ENCODE results near the gene BHLHA15.
A peak's percentile ranks its signal among the peaks of the same experiment; 100 is the strongest.

Gene BHLHA15

DNA sequence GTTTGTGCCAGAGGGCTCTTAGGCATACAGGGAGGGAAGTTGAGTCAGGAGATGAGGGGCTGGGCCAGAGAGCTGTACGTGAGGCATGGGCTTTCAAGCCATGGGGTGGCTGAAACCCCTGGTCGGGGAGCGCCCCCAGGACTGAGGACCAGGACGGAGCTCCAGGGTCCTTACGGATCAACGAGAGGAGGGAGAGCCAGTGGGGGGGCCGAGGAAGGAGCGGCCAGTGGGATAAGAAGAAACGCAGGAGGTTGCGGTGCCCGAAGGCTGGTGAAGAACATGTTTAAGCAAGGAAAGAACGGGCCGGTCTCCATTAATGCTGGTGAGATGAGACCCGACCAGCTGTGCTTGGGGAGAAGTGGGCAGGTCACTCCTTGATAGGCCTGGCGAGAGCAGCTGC is 43.6 kb upstream of the BHLHA15 start:
- TF ChIP-seq, protein P1, sequence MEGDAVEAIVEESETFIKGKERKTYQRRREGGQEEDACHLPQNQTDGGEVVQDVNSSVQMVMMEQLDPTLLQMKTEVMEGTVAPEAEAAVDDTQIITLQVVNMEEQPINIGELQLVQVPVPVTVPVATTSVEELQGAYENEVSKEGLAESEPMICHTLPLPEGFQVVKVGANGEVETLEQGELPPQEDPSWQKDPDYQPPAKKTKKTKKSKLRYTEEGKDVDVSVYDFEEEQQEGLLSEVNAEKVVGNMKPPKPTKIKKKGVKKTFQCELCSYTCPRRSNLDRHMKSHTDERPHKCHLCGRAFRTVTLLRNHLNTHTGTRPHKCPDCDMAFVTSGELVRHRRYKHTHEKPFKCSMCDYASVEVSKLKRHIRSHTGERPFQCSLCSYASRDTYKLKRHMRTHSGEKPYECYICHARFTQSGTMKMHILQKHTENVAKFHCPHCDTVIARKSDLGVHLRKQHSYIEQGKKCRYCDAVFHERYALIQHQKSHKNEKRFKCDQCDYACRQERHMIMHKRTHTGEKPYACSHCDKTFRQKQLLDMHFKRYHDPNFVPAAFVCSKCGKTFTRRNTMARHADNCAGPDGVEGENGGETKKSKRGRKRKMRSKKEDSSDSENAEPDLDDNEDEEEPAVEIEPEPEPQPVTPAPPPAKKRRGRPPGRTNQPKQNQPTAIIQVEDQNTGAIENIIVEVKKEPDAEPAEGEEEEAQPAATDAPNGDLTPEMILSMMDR (IDR thresholded peaks at IDR 0.05; ENCODE audit: low read depth, low read length, missing control alignments), result no peak
- DNase-seq (ENCODE audit: extremely low read depth, low read depth), result no peak
- H3K4me3 ChIP-seq (replicated peaks; ENCODE audit: low read depth, low read length), result no peak overlapping the region

GRCh38 chr7:98168181-98168903 is 42.9 kb upstream of the BHLHA15 start:
- no peak overlapping the region for H3K4me3 ChIP-seq (replicated peaks; ENCODE audit: low read depth, low read length)
- TF ChIP-seq, protein P1 (IDR thresholded peaks at IDR 0.05; ENCODE audit: low read depth, low read length, missing control alignments), result peak; percentile 74
- peak; percentile 41 for DNase-seq (ENCODE audit: extremely low read depth, low read depth)

DNA sequence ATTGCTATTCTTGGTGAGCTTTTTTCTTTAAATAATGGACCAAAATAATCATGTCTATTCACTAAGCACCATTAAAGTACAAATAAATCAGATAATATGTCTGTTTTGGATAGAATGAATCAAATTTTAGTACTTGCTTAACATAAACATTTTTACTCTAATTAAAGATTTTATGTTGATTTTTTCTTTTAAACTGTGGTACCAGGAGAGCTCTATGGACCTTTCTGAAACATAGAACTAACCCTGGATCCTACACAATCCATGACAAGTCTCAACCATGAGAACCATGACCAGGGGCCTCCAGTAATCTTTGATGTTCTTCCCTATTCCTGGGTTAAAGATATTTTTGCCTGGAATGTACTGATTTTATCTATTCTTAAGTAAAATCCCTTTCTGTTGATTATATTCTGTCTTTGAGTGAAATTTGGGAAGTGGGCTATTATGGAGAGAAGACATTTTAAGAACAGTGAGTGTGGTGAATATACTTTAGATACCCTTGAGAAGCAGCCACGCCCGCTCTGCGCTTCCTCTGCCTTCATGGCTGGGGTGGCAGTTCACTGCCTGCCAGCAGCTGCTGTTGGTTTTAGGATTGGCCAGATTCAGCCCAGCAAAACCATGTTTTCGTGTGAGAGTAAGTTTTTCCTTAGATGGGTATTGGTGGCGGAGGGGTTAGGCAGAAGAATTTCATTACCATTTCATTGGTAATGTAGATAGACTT is 42.2 kb upstream of the BHLHA15 start:
- H3K4me3 ChIP-seq (replicated peaks; ENCODE audit: low read depth, low read length), result no peak overlapping the region
- TF ChIP-seq, protein P1 (IDR thresholded peaks at IDR 0.05; ENCODE audit: low read depth, low read length, missing control alignments), result no peak
- no peak for DNase-seq (ENCODE audit: extremely low read depth, low read depth)

DNA sequence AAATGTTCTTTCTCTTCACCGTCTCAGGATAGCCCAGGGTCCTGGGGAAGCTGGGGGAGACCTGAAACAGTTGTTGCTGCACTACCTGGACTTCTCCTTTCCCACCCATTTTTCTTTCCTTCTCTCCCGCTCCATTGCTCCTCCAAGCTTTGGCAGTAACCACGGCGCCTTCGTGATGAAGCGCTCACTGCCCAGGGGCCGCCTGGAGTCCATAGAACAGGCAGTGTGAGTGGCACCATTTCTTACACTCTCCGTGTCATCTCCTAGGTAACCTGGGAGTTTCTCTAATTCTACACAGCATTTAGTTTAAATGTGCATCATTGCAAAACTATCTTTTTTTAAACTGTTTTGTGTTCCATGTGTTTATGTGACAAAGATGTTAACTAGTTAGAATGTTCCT is 40.3 kb upstream of the BHLHA15 start:
- no peak for DNase-seq (ENCODE audit: extremely low read depth, low read depth)
- TF ChIP-seq, protein P1 (IDR thresholded peaks at IDR 0.05; ENCODE audit: low read depth, low read length, missing control alignments), result no peak
- H3K4me3 ChIP-seq (replicated peaks; ENCODE audit: low read depth, low read length), result no peak overlapping the region

GRCh38 chr7:98171449-98171848 is 39.8 kb upstream of the BHLHA15 start:
- DNase-seq (ENCODE audit: extremely low read depth, low read depth), result no peak
- H3K4me3 ChIP-seq (replicated peaks; ENCODE audit: low read depth, low read length), result no peak overlapping the region
- TF ChIP-seq, protein P1 (IDR thresholded peaks at IDR 0.05; ENCODE audit: low read depth, low read length, missing control alignments), result no peak

- no peak for DNase-seq (ENCODE audit: extremely low read depth, low read depth)
- TF ChIP-seq, protein P1 (IDR thresholded peaks at IDR 0.05; ENCODE audit: low read depth, low read length, missing control alignments), result no peak
- no peak overlapping the region for H3K4me3 ChIP-seq (replicated peaks; ENCODE audit: low read depth, low read length)
These were observed 36.6 kb upstream of the BHLHA15 start for GRCh38 chr7:98174334-98175259.

Measured in HFF-Myc (cell line).